ENCODE data around the gene PTPRD. TPM values are rescaled to one million over a fixed set of nuclear protein-coding genes. Genes with fewer than 3 reads are reported as not detected.

The PTPRD gene
- total and polyA plus RNA-seq, 2 of the 4 experiments (the other 2 are of a cell fraction) = 0.07 to 0.18 TPM

DNA sequence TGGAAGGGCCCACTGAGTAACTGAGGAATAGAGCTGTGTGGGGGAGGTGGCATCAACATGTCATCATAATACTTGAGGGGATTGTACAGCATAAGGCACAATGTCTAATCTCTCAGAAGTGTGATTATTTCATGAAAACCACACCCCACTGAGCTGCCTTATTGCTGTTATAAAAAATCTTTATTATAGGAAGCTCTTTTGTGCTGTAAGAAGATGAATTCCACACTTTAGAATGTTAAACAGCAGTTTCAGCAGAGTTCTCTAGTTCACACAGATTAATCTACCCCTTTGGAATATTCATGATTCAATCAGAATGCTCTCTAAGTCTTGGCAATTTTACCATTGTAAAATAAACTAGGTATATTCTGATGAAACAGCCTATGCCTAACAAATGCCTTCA, 1389.6 kb downstream of the PTPRD start:
- H3K23ac ChIP-seq (ENCODE audit: low read depth, low read length) = no peak overlapping the region
- H2AFZ ChIP-seq (replicated peaks; ENCODE audit: low read length, poor library complexity) = no peak overlapping the region
- no peak for ATAC-seq (ENCODE audit: low read depth)
- no peaks in the 10 kb centered on the region for H3K9me1 ChIP-seq (ENCODE audit: insufficient read depth, low read length)
- POLR2A ChIA-PET (ENCODE audit: unreplicated experiment) = no interaction called here
- no peaks in the 10 kb centered on the region for H4K20me1 ChIP-seq (ENCODE audit: insufficient read depth, low read length)
- intact Hi-C loops (cut with micrococcal nuclease) = no loop called here
- H3K9ac ChIP-seq (ENCODE audit: low read depth, low read length) = no peak overlapping the region
- no peak overlapping the region for H3K56ac ChIP-seq (ENCODE audit: extremely low read depth, insufficient read depth, low read length)
- H3K79me1 ChIP-seq (ENCODE audit: low read depth in 1 of 2, low read length in 2 of 2) = no peaks in the 10 kb centered on the region
- no peak overlapping the region for H2BK120ac ChIP-seq (ENCODE audit: low read depth, low read length)
- no peak overlapping the region for H2AK9ac ChIP-seq (replicated peaks; ENCODE audit: low read depth, low read length, poor library complexity)
- no peaks in the 10 kb centered on the region; the same call in 1 of the 2 replicates for H3K9me3 ChIP-seq (ENCODE audit: control insufficient read depth, insufficient read depth, low read length)
- no peak for DNase-seq
- H3K18ac ChIP-seq (ENCODE audit: low read depth, low read length) = no peak overlapping the region
- no peak overlapping the region for H3K14ac ChIP-seq (replicated peaks; ENCODE audit: low read depth, low read length)
- dilution Hi-C loops (cut with HindIII; ENCODE audit: low sequenced_read_pairs, unreplicated experiment) = no loop called here
- no peak overlapping the region for H2BK15ac ChIP-seq (ENCODE audit: low read depth, low read length)
- H2AK5ac ChIP-seq (ENCODE audit: low read depth, low read length) = no peak overlapping the region
- no peak overlapping the region for H2BK5ac ChIP-seq (ENCODE audit: low read depth, low read length, poor library complexity, severe bottlenecking)
- CTCF ChIA-PET = no interaction called here
- TF ChIP-seq SMC3 (IDR thresholded peaks at IDR 0.05; ENCODE audit: low read depth, low read length) (no peak), NFE2L2 (IDR thresholded peaks at IDR 0.05; ENCODE audit: low read depth, low read length) (no peak), CHD1 (IDR thresholded peaks at IDR 0.05; ENCODE audit: low read depth, low read length) (no peak)
- H4K91ac ChIP-seq (ENCODE audit: insufficient read depth, low read depth, low read length) = no peak overlapping the region
- H3K4me1 ChIP-seq (ENCODE audit: control insufficient read depth, insufficient read depth, low read length) = no peaks in the 10 kb centered on the region
- in situ Hi-C loops (cut with MboI; ENCODE audit: low sequenced_read_pairs) = no loop called here
- H3K27me3 ChIP-seq (ENCODE audit: control insufficient read depth, insufficient read depth, low read length) = no peaks in the 10 kb centered on the region
- H4K5ac ChIP-seq (ENCODE audit: low read depth, low read length) = no peak overlapping the region
- no TSS peak for BruUV-seq (replicated peaks)
- no peaks in the 10 kb centered on the region for H3K36me3 ChIP-seq (ENCODE audit: control insufficient read depth, insufficient read depth, low read length)
- H2BK20ac ChIP-seq (ENCODE audit: low read depth, low read length) = no peak overlapping the region
- H4K8ac ChIP-seq (ENCODE audit: low read depth in 2 of 2, low read length in 2 of 2) = no peak overlapping the region
- H3K4me2 ChIP-seq (ENCODE audit: low read depth, low read length) = no peak overlapping the region
- no peak overlapping the region for H3K4me3 ChIP-seq (ENCODE audit: insufficient read depth, low read depth, low read length)
- no peak overlapping the region for H3K27ac ChIP-seq (ENCODE audit: insufficient read depth, low read length)
- no peak overlapping the region for H3K4ac ChIP-seq (ENCODE audit: low read depth, low read length)
